ENCODE measurements around the gene WLS.
"Not testable (repeated sequence)": the region's sequence is repeated elsewhere in the genome, so short reads cannot be mapped to it uniquely, and the experiment has no call there.

WLS gene

DNA sequence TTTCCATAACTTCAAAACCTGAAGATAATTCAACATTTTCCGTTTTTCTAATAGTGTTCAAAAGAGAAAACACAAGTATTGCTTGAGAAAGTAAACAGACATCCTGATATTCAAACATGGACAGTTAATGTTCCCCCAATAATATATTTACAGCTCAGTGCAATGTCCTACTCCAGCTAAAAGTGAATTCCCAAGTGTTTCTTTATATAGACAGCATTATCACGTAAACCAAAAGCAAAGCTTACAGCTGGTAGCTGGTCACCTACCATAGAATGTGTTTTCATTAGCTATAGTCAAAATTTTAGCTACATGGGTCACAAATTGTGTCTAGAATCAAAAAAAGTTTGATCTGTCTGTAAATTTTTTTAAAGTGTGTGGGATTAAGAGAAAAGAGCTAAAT lies 34.9 kb downstream of the WLS start:
- no peak for DNase-seq

DNA sequence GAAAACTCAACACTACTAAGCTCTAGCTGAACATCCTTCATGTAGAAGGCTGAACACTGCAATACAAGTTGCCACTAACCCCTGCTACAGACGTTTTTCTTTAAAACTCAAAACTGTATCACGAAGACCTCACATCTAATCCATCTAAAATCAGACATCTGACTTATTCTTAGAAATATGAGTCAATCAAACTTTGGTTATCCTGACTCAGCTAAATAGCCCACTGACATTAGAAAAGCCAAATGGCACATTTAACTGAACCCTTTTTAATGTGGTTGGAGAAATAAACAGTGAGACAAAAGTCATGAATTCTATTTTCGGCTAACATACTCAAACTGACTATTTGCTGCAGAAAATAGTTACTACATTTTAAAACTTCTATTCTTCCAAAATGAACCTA lies 35.6 kb downstream of the WLS start:
- no peak for DNase-seq

DNA sequence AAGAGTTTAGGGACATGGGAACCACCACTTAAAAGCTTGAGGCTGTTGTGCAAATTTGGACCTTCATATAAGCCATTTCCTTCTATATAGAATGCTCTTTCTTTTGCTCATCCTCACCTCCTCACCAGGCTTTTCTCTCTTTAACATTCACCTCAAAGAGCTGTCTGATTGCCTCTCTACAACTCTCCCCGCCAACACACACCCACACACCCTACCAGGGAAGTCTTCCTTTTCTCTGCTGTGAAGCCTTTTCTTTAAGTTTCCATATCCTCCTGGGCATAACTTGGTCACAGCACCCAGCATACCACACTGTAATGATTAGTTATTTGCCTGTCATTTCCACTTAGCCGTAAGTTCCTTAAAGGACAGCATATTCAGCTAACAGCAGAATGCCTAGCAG lies 40.6 kb downstream of the WLS start:
- no peak for DNase-seq

DNA sequence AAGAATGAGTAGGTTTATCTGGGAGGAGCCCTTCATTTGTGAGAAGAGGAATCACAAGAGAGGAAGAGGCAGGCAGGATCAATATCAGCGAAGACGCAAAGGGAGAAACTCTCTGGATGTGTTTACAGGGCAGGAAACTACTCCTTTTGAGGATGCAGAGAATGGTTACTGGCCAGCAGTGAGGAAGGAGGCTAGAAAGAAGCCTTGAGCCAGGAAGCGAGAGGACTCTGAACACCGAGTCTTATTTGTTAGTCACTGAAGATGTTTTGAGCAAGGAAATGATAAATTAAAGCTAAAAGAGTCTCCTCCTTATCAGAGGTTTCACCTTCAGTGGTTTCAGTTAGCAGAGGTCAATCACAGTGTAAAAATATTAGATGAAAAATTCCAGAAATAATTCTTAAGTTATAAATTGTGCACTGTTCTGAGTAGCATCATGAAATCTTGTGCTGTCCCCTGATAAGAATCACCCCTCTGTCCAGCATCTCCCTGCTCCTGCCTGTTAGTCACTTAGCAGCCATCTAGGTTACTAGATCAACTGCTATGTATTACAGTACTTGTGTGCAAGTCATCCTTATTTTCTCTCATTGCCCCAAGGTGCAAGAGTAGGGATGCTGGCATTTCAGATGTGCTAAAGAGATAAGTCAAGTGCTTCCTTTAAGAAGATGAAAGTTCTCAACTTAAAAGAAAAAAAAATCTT lies 43.5 kb downstream of the WLS start:
- DNase-seq: no peak

DNA sequence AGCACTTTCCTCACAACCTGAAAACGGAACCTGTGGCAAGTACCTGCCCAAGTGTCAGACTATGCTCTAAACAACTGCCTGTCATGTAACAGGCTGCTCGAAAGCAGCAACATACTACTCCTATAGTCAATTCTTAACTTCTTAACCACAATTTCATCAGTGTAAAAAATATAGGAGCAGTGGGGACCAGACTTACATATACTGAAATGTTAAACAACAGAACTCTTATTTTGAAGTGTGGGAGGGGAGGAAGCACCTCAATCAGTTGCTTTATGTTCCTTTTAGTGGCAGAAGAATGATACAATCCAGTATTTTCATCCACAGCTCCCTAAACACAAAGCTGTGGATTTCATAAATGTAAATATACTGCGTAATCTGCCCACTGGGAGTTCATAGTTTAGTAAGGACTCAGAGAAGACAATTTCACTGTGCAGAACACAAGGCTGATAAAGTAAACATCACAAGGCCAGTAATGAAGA lies 44.2 kb downstream of the WLS start:
- no peak for DNase-seq

DNA sequence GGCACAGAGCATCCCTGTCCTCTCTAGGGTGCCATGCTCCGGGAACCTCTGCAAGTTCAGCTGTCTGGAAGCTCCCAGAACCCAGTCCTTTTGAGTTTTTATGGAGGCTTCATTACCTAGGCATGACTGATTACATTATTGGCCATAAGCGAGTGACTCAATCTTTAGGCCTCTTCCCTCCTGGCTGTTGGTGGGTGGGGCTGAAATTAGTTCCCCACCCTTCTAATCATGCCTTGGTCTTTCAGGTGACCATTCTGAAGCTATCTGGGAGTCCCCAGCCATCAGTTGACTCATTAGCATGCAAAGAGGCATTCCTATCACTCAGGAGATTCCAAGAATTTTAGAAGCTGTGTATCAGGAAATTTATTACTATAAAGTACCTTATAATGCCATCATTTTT lies 46.6 kb downstream of the WLS start:
- DNase-seq: no peak

DNA sequence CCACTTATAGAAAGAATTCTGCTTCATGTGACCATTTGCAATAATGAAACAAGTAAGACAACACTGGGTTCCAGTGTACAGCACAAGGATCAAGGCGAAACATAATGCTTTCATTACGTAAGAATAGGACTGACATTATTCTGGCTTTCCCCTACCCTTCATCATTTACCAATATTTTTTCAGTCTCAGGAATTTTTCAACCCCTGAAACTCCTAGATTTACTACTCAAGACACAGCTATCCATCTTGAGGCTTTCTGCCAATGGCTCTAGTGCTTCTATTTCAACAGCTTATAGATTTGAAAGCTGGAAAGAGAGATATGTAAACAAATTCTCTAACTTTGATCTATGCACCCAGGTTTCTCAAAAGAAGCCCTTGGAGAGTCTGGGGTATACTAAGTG lies 48.4 kb downstream of the WLS start:
- DNase-seq: no peak

DNA sequence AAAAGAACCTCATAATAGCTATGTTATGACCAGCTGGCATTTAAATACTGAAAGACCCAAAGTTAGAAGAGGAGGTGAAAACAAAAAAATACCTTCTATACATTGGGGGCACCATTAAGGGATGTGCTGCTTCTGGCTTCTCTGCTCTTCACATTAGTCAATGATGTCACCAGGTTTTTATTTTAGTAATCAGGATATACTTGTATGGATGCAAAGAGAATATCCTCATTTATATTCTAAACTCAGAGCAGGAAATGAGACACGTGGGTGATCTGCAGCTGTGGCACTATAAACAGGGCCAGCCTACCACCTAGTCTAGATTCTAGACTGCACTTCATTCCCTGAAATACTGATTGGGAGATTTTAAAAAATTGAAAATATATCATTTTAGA lies 51.2 kb downstream of the WLS start:
- DNase-seq: no peak

DNA sequence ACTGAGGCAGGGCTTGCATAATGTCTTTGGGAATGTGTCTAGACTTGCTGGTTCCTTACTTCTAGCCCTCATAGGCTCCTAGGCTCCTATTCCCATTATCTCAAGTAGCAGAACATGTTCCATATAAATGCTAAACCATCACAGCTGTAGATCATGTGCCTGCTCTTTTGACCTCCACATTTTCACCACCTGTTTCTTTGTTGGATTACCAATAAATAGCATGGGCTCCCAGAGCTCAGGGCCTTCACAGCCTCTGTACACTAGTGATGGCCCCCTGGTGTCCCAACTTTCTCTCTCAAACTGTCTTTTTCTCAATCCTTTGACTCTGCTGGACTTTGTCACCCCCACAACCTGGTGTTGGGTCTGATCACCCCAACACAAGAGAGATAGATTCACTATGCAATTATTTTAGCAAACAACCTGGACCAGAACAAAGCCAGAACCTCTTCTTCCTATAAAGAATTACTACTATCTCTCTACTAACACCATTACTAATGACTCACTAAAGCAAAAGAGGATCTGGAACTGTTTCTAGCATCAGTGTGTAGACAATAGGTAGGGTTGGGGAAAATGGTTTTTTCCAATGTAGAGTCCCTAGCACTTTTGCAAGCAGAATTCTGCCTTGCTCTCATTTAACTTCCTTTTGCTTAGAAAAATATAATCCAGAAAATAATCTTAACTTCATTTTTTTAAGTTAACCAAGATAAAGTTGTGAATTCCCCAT lies 51.7 kb downstream of the WLS start:
- no peak for DNase-seq

DNA sequence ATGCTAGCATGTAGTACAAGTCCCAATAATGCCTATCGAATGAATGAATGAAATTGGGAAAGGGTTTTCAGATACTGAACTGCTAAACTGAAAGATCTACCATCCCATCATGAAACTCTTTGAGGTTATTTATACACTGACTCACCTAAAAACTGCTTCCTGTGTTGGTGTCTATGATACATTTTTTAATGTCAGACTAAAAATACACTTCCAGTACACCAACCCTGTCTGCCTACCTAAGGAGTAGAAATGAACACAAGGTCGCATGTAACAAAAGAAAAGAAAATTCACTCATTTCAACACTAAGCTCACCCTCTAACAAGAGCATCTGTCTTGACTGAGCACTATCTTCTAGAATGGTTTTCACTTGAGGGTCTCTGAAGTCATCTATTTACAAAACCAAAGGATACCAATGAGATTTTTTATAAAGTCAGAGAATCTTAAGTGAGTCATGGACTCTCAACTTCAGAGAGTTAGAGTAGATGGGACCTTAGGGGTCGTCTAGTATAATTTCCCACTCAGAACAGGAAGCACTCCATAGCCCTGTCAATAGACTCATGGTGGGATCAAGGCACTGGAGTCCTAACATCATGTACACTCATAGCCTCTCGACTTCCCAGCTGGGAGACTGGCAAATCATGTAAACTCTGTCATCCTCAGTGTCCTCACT lies 53.4 kb downstream of the WLS start:
- DNase-seq: peak; percentile 1

DNA sequence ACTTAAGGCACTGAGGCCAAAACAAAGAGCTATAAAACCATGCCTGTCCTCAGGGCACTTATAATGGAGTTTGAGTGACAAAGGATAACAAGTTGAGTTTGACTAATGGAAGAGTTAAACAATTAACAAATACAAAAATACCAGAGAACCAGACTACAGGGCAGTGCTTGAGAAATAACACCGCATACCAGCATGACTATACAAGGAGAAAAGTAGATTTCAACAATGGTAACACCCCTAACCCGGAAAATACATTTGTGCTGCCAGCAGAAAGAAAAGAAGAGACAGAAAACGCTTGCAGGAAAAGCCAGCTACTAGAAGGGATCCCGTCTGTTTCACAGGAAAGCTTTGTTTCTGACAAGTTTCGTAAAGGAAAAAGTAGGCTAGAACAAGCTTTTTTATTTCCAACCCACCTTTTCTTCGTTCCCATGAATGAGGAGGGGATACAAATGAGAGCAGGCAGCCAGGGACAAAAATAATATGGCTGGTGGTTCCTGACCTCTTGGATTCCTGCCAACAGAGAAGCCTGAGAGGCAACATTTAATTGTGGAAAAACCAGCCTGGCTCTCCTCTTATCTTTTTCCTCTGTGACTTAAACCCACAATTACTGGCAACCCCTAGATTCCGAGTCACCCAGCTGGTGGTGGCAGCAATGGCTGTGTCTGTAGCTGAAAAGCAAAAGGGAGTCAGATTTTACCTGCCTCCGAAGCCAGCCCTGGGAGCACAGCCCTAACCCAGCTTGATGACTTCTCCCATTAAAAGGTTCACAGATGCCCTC lies 56.5 kb downstream of the WLS start:
- no peak for DNase-seq

DNA sequence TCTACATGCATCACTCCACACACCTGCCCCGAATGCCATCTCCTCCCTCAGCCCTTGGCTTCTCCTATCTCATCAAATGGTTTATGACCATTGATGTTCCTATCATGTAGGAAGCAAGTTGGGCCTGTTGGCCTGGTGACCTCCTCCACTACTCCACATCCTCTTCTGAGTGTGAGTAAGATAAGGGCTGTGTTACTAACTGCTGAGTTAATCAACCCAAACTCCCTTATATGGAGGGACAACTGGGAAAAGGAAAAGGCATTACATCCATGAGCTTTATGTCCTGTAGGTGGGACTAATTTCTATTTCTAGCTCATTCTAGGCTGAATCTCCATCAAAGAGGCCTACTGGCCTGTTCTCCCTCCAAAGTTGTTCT lies 57.6 kb downstream of the WLS start:
- no peak for DNase-seq

DNA sequence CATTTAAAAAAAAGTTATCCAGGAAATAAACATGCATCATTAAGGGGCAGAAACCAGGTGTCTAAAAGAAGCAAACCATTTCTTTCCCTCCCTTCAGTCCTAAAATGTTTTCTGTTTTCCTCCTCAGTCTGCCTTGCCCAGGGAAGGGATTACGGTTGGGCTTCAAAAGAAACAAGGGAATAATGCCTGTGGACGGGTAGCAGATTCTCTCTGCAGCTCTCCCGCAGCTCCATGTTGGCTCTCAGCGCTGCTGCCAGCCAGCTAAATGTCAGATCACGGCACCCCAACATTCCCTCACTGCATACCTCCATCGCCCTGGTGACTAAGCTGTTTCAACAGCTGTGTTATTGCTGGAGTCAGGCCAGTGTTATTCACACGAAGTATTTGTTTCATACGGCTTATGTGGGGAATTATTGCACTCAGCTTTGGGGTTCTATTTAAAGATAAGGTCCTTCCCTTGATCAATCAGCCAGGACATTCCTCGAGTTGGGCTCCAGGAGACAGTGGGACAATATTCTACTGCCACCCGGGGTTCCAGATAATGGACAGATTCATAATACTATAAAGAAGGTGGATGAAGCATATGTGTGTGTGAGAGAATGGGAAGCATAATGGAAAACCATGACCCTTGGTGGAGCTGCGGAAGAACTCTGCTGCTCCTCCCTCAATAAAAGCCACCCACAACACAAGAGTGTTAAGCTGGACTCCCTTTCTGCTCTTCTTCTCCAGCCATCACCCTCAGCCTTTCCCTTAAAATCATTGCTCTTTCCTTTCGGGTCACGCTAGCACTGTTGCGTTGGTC lies 58.2 kb downstream of the WLS start:
- DNase-seq: no peak

DNA sequence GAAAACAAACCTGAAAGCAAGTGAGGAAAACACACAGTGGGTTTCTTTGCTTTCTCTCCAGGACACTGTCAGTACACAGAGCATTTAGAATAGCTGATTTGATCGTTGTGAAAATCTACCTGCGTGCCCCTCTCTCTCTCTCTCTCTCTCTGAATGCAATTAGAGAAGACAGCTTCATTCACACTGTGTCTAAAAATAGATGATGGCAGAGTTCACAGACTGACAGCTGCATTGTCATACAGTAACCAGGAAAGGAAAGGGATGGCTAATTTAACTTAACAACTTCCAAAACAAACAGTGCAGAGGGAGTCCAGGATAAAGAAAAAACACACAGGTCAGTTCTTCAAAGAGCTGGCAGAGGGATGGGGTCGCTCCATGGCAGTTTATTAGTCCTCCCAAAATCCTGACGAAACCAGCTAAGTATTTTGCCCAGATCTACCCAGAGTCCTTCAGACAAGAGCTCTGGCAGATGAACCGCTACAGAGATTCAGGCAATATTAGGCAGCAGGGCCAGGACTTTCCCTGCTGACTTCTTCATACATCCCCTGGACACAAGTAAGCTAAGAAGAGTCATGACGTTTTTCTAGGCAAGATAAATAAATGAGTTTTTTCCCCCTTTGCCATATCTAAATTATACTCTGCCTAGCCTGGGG lies 58.9 kb downstream of the WLS start:
- no peak for DNase-seq

DNA sequence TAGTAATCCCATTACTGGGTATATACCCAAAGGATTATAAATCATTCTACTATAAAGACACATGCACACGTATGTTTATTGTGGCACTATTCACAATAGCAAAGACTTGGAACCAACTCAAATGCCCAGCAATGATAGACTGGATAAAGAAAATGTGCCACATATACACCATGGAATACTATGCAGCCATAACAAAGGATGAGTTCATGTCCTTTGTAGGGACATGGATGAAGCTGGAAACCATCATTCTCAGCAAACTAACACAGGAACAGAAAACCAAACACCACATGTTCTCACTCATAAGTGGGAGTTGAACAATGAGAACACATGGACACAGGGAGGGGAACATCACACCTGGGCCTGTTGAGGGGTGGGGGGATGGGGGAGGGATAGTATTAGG lies 60.5 kb downstream of the WLS start:
- DNase-seq: not testable (repeated sequence)

DNA sequence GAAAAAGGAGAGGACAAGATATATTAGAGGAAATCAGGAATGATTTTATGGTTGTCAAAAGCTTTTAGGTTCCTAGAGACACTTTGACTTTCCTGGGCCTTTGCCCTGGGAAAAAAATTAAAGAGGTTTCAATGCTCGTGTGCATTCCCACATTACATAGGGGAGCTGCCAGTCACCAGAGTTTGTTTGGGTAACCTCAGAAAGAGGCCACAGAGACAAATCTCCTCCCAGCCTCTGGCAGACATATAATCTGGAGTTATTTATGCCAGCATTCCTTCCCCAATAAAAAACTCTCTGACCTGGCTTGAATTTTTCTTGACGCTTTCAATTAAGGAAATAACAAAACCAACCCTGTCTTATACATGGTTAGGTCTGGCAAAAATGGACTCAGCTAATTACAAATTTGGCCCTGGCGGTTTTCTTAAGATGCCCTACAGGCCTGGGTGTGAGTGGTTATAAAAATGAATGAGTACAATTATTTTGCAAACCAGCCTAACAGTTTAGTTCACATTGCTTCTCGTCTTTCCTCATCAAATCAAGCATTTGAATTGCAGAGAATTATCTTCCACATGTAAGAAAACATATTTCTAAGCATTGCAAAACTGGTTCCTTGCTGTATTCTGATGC lies 63.7 kb downstream of the WLS start:
- DNase-seq: no peak

DNA sequence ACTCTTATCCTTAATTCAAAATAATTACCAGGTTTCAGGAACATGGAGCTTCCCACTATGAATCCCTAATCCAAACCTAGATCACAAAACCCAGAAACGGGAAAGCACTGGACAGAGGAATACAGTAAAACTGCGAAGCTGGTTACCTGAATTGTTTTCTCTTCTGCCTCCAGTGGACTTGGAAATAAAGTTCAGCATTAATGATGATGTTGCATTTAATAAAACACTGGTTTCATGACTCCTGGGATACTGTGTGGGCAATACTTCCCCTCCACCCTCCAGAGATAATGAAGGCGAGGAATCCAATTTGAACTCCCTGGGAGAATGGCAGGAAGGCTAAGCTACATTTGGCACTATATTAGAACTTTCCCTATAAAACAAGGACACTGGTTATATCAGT lies 65.1 kb downstream of the WLS start:
- no peak for DNase-seq

DNA sequence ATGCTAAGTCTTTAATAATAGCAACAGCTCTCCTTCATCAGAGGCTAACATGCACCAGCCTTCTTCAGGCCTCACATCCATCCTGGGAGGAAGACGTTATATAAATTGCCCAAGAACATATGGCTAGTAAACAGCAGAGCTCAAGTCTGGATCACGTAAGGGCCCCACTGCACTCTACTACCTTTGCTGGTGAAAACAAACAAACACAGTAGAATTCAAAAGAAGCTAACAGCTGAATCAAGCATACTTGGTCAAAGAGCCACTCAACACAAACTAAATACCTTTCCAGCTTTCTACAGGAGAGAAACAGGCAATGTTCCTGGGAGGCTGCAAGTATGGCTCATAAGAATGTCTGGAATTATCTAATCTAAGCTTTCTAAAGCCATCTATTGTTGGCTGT lies 66.0 kb downstream of the WLS start:
- no peak for DNase-seq

DNA sequence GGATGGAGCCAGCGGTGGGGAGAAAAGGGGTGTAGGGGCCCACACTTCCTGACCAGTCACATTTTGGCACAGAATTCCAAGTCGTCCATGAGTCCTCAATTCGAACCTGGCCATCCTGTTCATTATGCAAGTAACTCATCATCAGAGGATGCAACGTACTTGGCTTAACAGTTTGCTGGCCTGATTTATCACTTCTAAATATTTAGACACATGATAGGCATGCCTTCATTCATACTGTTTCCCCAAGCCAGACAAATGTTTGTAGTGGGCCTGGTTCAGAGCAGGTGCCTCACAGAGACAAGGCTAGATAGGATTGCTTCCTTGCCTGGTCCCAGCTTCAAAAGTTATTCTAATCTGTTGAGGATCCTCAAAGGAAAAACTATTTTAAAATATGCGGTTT lies 66.7 kb downstream of the WLS start:
- no peak for DNase-seq

DNA sequence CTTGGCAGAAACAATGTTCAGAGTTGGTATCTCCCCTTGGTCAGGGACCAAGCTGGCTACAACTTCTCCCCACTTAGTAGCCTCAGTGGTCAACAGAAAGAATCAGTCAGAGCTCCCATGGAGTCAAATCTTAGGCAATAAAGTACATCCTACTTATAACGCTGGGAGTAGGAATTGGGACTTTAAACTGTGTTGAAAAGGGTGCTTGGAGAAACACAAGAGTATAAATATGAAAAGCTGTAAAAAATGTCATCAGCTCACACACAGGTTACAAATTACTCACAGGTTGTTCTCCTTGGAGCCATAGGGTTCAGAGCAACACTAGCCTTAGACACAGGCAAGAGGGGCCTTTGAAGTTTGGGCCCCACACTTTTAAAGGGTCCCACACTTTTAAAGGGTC lies 67.4 kb downstream of the WLS start:
- no peak for DNase-seq

DNA sequence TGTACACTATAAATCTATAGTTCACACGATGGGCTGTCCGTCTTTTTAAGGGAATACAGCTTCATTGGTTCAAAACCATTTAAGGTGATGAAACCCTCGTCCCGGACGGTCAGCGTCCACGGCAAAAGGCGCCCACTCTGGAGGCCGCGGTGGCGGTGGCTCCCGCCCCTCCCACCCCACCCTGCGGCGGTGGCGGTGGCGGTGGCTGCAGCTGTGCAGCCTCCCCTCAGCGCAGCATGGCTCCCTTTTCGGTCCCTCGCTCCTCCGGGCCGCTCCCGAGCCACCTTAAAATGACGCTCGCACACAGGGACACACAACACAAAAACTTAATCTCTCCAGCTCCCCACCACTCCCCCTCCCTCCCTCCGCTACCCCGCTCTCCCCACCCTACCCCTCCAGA lies 69.1 kb downstream of the WLS start:
- DNase-seq: no peak

DNA sequence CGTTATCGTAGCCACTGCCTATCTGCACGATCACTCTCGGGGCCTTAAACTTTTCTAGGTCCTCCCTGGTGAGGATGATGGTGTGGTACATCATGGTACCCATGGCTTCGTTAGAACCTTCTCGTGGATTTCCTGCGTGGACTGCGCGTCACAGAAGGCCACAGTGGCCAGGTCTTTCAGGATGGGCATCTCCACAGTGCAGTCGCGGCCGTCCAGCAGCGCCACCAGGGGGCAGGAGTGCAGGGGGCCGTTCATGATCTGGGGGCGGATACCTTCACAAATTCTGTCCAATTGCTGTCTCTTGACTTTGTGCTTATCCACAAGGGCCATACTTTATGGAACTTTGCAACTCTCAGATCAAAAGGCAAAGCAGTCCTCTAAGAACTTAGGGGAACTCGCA lies 69.6 kb downstream of the WLS start:
- DNase-seq: no peak
